Right atrium auricular region (tissue), 2 donors: ENCODE measurements around the gene CACNB4. TPM values are rescaled to one million over a fixed set of nuclear protein-coding genes. Genes with fewer than 3 reads are reported as not detected.
A peak's percentile ranks its signal among the peaks of the same experiment; 100 is the strongest.
"Not testable (repeated sequence)": the region's sequence is repeated elsewhere in the genome, so short reads cannot be mapped to it uniquely, and the experiment has no call there.

Experiments
- DNase-seq: peaks from one replicate; pipeline ENCODE4 v3.0.0-alpha.2; 2019; ENCODE audit warnings: low spot score
- H3K27ac ChIP-seq, 2 donors: fragments of 200-600 bp; sonication (generic); 1 replicate in 1 of 2; 2 replicates in 1 of 2; pipeline ENCODE4 v1.5.1; 2016 to 2019
- H3K27me3 ChIP-seq, 2 donors: fragments of 200-600 bp; sonication (generic); one replicate each; pipeline versions ENCODE4 v1.5.1 to v1.6.0; 2017 to 2019
- H3K36me3 ChIP-seq: fragments of 200-600 bp; sonication (generic); one replicate; pipeline ENCODE4 v1.5.1; 2016
- H3K4me1 ChIP-seq, 2 donors: fragments of 200-600 bp; sonication (generic); one replicate each; pipeline versions ENCODE4 v1.5.1 to v1.6.0; 2017 to 2019
- H3K4me3 ChIP-seq, 2 donors: fragments of 200-600 bp; sonication (generic); 1 replicate in 1 of 2; 2 replicates in 1 of 2; pipeline ENCODE4 v1.5.1; 2017 to 2019; ENCODE audit warnings: mild to moderate bottlenecking in 1 of 2, moderate library complexity in 1 of 2
- H3K9me3 ChIP-seq, 2 donors: fragments of 200-600 bp; sonication (generic); one replicate each; pipeline ENCODE4 v1.5.1; 2019
- total RNA-seq, 2 donors: library from RNA; depleted of rRNA; stranded (reverse); fragments of >200 nt; gene quantifications; one replicate each; pipeline ENCODE4 v1.1.0, GENCODE V29; 2016
- TF ChIP-seq, protein P1 (sequence below), 2 donors: fragments of 200-600 bp; sonication (generic); IDR thresholded peaks; one replicate each; pipeline ENCODE4 v1.5.1; 2019; ENCODE audit warnings: antibody characterized with exemption in 2 of 2

The CACNB4 gene
- total RNA-seq, 2 donors from 2014 or later = 0.37 to 0.90 TPM

DNA sequence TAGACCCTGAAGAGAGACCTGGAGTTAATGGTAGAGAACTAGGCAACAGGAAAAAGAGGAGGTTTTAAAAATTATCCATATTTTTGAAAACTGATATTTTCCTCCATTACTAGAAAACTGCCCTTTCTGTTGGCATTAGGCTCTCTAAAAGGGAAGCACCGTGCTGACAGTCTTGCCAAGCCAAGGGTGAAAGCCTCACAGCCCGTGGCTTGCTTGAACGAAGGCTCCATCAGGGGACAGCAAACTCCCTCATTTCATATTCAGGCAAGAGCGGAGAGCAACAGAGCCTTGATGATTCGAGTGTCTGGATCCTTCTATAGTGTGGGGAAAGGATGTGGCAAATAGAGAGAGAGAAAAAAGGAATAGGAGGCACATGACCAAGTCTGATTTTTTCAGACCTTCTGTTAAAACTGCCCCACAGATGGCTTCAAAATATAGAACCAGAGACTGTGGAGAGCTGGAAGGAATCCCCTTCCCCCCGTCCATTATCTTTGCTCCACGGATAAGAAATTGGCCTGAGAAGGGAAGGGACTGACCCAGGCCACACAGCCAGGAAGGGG, 67.0 kb downstream of the CACNB4 start:
- TF ChIP-seq, protein P1, sequence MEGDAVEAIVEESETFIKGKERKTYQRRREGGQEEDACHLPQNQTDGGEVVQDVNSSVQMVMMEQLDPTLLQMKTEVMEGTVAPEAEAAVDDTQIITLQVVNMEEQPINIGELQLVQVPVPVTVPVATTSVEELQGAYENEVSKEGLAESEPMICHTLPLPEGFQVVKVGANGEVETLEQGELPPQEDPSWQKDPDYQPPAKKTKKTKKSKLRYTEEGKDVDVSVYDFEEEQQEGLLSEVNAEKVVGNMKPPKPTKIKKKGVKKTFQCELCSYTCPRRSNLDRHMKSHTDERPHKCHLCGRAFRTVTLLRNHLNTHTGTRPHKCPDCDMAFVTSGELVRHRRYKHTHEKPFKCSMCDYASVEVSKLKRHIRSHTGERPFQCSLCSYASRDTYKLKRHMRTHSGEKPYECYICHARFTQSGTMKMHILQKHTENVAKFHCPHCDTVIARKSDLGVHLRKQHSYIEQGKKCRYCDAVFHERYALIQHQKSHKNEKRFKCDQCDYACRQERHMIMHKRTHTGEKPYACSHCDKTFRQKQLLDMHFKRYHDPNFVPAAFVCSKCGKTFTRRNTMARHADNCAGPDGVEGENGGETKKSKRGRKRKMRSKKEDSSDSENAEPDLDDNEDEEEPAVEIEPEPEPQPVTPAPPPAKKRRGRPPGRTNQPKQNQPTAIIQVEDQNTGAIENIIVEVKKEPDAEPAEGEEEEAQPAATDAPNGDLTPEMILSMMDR (IDR thresholded peaks at IDR 0.05) = no peak
- no peak overlapping the region for H3K27ac ChIP-seq
- H3K4me3 ChIP-seq = no peak overlapping the region
- no peaks in the 10 kb centered on the region for H3K4me1 ChIP-seq
- H3K36me3 ChIP-seq = no peaks in the 10 kb centered on the region
- DNase-seq = no peak
- H3K27me3 ChIP-seq = no peaks in the 10 kb centered on the region
- H3K9me3 ChIP-seq = no peaks in the 10 kb centered on the region

DNA sequence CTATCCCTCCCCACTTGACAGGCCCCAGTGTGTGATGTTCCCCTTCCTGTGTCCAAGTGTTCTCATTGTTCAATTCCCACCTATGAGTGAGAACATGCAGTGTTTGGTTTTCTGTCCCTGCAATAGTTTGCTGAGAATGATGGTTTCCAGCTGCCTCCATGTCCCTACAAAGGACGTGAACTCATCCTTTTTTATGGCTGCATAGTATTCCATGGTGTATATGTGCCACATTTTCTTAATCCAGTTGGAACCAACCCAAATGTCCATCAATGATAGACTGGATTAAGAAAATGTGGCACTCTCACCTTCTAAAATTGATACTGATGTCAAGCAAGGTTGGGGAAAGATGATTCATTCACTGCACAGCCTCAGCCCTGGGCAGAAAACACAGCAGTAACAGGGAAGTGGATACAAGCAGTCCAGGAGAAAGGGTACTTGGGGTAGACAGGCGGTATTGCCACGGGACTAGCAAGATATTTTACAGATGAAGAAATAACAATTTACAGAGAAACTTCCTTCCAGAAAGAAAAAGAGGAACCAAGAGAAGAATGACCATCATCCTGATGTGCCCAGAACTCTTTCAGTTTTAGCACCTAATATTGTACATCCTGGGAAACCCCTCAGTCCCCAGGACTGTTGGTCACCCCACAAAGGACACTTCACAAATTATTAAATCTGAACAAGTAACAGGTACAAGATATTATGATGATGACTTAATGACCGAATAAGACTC, 68.1 kb downstream of the CACNB4 start:
- not testable (repeated sequence) for H3K27ac ChIP-seq, H3K9me3 ChIP-seq, H3K36me3 ChIP-seq, H3K27me3 ChIP-seq, DNase-seq, H3K4me1 ChIP-seq, H3K4me3 ChIP-seq

DNA sequence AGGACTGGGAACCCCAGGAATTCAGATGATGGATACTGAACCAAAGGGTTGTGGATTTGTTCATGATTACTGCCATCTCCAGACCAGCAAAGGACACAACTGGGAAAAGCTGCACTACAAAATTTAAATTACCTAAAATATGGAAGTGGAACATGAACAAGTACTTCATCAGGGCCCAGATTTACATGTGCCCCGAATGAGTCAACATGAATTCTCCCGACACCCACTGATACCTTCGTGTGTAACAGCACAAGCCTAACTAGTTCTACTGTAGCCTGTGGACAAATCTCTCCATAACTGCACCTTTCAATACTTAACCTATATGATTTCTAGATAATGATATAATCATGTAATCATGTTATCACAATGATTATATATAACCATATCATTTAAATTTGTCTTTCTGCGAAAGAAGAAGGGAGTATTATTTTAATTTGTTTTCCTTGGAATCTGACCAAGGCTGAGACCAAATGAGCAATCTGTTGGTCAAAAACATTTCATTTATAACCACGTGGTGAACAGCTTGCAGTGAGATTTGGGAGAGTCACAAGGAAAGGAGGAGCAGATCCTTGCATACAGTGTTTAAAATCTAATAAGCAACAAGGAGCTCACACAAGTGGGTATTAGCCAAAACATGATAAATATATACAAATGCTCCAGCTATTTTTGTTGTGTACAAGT, 70.5 kb downstream of the CACNB4 start:
- Histone ChIP-seq H3K27ac (no peak overlapping the region), H3K36me3 (no peaks in the 10 kb centered on the region), H3K9me3 (no peaks in the 10 kb centered on the region), H3K4me3 (no peak overlapping the region), H3K4me1 (no peaks in the 10 kb centered on the region), H3K27me3 (no peaks in the 10 kb centered on the region)
- TF ChIP-seq, protein P1 (IDR thresholded peaks at IDR 0.05) = no peak
- no peak for DNase-seq

DNA sequence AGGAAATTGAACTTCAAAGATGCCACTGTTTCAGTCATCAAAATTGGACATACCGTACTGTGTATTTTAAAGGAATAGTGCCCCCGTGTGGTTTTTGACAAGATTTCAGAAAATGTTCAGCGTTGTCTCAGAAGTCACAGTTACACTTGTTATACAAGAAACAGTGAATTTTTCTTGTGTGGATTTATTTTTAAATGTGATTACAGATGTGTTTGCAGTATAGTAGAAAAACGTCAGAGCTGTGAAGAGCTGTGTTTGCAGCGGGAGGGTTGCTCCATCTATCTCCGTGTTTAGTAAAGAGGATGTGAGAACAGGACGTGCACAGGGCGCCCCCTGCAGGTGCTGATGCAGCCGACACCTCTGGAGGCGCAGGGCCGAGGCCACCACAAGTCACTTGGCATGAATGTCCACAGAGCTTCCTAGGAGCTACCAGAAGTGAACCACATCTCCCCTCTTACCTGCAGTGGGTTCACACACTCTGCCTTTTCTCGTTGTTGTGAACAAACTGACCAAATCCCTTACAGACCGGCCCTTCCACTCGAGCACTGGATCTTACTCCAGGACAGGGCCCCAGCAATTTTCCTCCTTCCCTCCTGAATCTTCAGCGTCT, 73.1 kb downstream of the CACNB4 start:
- Histone ChIP-seq H3K4me3 (peak overlapping the region; percentile 14 to 35), H3K4me1 (no peaks in the 10 kb centered on the region), H3K9me3 (no peaks in the 10 kb centered on the region), H3K27ac (no peak overlapping the region), H3K36me3 (no peaks in the 10 kb centered on the region), H3K27me3 (no peaks in the 10 kb centered on the region)
- DNase-seq = peak; percentile 90
- TF ChIP-seq, protein P1 (IDR thresholded peaks at IDR 0.05) = peak; percentile 94 to 96

DNA sequence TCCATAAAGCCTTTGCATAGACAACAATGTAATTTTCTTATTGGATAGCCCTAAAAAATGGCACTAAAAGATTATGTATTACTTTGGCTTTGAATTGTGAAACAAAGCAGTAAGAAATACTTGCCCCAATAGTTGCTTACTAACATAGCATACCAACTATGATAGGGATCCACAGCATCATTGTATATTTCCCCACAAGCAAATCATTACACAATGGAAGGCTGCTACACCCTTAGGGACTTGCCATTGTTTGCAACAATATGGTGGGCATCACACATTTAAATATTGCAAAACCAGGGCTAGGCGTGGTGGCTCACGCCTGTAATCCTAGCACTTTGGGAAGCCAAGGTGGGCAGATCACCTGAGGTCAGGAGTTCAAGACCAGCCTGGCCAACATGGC, 74.4 kb downstream of the CACNB4 start:
- no peaks in the 10 kb centered on the region for H3K27me3 ChIP-seq
- no peaks in the 10 kb centered on the region for H3K4me1 ChIP-seq
- DNase-seq = no peak
- TF ChIP-seq, protein P1 (IDR thresholded peaks at IDR 0.05) = no peak
- H3K4me3 ChIP-seq = no peak overlapping the region
- no peak overlapping the region for H3K27ac ChIP-seq
- no peaks in the 10 kb centered on the region for H3K36me3 ChIP-seq
- no peaks in the 10 kb centered on the region for H3K9me3 ChIP-seq

DNA sequence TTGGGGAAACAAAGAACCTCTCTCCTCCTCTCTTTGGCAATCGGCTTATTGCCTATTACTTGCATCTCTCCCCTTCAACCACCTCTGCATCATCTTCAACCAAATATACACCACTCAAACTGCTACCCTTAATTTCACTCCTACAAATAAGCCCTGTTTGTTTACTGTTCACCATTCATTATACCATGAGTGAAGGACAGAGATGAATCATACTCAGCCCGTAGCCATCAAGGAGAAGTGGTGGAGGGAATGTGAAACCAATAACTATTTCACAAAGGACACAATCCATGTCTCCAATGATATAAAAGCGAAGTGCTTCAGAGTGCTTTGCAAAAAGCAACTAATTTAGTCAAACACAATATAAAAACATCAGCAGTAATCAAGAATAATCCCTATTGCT, 76.8 kb downstream of the CACNB4 start:
- Histone ChIP-seq H3K36me3 (no peaks in the 10 kb centered on the region), H3K4me1 (no peaks in the 10 kb centered on the region), H3K4me3 (no peak overlapping the region), H3K27ac (no peak overlapping the region), H3K27me3 (no peaks in the 10 kb centered on the region), H3K9me3 (no peaks in the 10 kb centered on the region)
- no peak for DNase-seq
- TF ChIP-seq, protein P1 (IDR thresholded peaks at IDR 0.05) = no peak

DNA sequence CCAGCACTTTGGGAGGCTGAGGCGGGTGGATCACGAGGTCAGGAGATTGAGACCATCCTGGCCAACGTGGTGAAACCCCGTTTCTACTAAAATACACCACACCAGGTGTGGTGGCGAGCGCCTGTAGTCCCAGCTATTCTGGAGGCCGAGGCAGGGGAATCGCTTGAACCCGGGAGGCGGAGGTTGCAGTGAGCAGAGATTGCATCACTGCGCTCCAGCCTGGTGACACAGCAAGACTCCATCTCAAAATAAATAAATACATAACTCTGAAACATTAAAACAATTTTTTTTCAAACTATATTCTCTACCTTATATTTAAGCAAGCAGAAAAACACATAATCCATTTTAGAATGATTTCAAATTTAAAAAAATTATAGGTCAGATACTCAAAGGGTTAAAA, 77.8 kb downstream of the CACNB4 start:
- not testable (repeated sequence) for H3K4me3 ChIP-seq, H3K9me3 ChIP-seq, DNase-seq, H3K36me3 ChIP-seq, H3K27me3 ChIP-seq, H3K4me1 ChIP-seq, H3K27ac ChIP-seq
